AG09319 (cell line): ENCODE data around the gene EN1.
A peak's percentile ranks its signal among the peaks of the same experiment; 100 is the strongest.

Source experiments
- DNase-seq: peaks from one replicate; pipeline ENCODE4 v3.0.0-alpha.2; 2010; ENCODE audit warnings: low read depth; ENCODE audit errors: extremely low read depth
- TF ChIP-seq, protein P1 (sequence below): IDR thresholded peaks from 2 replicates; pipeline ENCODE4 v1.5.1; 2011; ENCODE audit warnings: low read depth, mild to moderate bottlenecking, inconsistent platforms, low read length, moderate library complexity

EN1 gene

GRCh38 chr2:118810766-118811165 lies 36.7 kb downstream of the EN1 start:
- TF ChIP-seq, protein P1, sequence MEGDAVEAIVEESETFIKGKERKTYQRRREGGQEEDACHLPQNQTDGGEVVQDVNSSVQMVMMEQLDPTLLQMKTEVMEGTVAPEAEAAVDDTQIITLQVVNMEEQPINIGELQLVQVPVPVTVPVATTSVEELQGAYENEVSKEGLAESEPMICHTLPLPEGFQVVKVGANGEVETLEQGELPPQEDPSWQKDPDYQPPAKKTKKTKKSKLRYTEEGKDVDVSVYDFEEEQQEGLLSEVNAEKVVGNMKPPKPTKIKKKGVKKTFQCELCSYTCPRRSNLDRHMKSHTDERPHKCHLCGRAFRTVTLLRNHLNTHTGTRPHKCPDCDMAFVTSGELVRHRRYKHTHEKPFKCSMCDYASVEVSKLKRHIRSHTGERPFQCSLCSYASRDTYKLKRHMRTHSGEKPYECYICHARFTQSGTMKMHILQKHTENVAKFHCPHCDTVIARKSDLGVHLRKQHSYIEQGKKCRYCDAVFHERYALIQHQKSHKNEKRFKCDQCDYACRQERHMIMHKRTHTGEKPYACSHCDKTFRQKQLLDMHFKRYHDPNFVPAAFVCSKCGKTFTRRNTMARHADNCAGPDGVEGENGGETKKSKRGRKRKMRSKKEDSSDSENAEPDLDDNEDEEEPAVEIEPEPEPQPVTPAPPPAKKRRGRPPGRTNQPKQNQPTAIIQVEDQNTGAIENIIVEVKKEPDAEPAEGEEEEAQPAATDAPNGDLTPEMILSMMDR, result no peak
- no peak for DNase-seq

DNA sequence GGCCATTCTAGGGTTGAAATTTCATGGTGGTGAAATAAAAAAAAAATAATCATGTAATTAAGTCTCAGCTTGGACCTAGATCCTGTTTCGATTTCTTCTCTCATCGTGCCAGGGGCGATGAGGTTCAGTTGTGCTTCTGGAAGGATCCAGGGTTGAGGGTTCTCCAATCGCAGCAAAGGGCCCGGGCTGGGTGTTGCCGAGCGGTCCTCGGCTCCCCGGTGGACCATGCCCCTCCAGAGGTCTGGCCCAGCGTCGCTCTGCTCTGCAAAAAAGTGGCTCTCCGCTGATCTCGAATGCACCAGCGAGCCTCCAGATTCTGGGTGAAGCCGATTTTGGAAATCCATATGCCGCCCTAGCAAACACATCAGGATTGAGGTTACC lies 39.0 kb downstream of the EN1 start:
- TF ChIP-seq, protein P1, result no peak
- no peak for DNase-seq

DNA sequence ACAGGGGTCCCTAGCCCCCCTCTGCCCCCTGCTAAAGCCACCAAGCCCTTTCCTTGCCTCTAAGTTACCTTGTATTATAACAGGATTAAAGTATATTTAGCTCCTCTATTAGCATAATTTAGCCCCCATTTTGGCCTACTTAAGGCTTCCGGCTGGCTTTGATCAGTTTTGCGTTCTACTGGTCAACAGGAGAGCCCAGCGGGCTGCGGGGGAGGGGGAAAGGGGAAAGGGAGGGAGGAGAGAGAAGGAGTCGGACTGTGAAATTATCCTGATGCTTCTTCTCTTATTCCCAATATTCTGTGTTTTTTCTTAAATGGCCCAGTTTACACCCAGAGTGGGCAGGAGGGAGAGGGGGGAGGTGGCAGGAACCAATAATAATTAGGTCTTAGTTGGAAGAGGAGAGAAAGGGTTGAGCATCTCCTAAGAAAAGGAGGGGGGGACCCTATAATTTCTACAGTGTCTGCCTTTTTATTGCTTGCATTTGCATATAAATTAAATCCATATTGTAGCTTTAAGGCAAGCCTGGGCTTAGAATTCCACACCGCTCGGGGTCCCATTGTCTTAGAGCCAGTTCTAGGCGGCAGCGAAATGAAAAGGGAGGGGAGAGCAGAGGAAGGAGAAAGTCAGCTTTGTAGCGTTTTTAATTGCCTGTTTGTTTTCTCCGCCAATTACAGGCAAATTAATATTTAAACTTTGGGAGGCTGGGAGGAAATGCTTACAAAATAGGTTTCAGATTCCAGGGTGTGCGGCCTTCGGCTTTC lies 39.6 kb downstream of the EN1 start:
- no peak for DNase-seq
- TF ChIP-seq, protein P1, result no peak

- DNase-seq, result no peak
- TF ChIP-seq, protein P1, result no peak
These were observed 40.4 kb downstream of the EN1 start for GRCh38 chr2:118806797-118807667.

DNA sequence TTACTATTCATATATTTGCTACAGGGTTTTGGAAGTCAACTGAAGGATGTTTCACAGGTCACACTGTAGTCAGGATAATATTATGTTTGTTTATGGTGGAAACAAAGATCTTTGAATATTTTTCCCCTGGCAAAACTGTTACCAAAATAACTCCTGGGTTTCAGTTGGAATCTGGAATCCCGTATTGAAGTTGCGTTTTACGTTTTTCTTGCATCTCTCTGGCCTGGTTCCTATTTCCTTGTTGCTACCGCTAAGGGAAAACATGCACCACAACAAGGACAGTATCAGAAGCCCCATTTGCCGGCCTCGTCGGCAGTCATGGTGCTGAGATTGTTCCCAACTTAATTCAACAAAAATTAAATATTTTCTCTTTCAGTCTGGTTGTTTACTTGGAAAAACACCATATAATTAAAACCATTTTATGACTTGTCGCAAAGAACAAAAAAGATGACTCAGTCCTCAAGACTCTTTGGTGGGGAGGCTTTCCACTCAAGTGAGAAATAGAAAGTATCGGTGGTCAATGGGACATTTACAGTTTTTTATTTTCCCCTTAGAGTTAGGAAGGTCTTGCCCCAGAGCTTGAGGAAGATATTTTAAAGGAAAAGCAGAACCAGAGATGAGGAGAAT lies 42.3 kb downstream of the EN1 start:
- TF ChIP-seq, protein P1, result no peak
- peak; percentile 34 for DNase-seq

GRCh38 chr2:118803012-118803411 lies 44.4 kb downstream of the EN1 start:
- no peak for DNase-seq
- TF ChIP-seq, protein P1, result no peak
